ENCODE data around the gene ADCY6.

DNA sequence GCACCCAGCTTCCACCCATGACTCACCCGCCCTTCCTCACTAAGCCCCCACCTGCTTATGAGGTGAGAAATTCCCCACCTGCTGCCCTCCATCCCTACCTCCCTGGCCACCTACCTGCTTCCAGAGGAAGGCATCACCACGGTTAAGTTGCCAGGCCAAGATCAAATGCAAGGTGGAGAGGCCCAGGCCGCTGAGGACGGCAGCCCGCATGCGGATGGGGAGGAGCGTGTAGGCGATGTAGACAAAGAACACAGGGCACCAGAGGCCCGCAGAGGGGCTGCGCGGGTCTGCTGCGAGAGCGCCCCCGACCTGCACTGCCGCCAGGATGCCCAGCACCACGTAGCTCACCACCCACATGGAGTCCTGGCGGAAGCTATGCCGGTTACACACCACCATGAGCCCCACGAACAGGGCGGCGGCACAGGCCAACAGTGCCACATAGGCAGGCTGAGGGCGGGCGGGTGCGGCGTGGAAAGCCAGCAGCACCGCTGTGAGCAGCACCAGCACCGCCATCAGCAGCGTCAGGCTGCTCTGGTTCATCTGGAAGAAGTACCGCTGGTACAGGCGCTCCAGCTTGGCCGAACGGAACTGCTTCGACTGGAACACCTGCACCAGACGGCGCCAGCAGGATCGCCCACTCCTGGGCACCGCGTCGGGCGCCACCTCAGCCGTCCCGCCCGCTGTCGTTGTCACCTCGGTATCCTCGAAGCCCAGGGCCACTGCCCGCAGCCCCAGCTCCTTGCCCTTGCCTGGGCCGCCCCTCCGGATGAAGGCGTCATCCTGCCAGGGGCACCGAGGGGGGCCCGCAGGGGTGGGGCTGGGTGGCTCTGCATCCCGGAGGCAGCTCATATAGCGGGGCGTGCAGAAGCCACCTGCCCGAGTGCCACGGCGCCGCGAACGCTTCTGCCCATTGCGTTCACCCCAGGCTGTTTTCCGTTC lies 6.2 kb downstream of the ADCY6 start:
- TF ChIP-seq EZH2 (IDR thresholded peaks at IDR 0.05; ENCODE audit: borderline replicate concordance, low read length), result no peak
- TF ChIP-seq, protein P1, sequence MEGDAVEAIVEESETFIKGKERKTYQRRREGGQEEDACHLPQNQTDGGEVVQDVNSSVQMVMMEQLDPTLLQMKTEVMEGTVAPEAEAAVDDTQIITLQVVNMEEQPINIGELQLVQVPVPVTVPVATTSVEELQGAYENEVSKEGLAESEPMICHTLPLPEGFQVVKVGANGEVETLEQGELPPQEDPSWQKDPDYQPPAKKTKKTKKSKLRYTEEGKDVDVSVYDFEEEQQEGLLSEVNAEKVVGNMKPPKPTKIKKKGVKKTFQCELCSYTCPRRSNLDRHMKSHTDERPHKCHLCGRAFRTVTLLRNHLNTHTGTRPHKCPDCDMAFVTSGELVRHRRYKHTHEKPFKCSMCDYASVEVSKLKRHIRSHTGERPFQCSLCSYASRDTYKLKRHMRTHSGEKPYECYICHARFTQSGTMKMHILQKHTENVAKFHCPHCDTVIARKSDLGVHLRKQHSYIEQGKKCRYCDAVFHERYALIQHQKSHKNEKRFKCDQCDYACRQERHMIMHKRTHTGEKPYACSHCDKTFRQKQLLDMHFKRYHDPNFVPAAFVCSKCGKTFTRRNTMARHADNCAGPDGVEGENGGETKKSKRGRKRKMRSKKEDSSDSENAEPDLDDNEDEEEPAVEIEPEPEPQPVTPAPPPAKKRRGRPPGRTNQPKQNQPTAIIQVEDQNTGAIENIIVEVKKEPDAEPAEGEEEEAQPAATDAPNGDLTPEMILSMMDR (IDR thresholded peaks at IDR 0.05; ENCODE audit: low read length), result no peak
